CD4-positive, alpha-beta T cell treated with Interleukin-17A for 4 hours (primary cell): Measurements from ENCODE around the gene USP38.
"Not testable (repeated sequence)": the region's sequence is repeated elsewhere in the genome, so short reads cannot be mapped to it uniquely, and the experiment has no call there.

Source experiments
- DNase-seq: peaks from one replicate; pipeline ENCODE4 v3.0.0-alpha.2; 2020; ENCODE audit warnings: mixed read lengths

USP38 gene, protein sequence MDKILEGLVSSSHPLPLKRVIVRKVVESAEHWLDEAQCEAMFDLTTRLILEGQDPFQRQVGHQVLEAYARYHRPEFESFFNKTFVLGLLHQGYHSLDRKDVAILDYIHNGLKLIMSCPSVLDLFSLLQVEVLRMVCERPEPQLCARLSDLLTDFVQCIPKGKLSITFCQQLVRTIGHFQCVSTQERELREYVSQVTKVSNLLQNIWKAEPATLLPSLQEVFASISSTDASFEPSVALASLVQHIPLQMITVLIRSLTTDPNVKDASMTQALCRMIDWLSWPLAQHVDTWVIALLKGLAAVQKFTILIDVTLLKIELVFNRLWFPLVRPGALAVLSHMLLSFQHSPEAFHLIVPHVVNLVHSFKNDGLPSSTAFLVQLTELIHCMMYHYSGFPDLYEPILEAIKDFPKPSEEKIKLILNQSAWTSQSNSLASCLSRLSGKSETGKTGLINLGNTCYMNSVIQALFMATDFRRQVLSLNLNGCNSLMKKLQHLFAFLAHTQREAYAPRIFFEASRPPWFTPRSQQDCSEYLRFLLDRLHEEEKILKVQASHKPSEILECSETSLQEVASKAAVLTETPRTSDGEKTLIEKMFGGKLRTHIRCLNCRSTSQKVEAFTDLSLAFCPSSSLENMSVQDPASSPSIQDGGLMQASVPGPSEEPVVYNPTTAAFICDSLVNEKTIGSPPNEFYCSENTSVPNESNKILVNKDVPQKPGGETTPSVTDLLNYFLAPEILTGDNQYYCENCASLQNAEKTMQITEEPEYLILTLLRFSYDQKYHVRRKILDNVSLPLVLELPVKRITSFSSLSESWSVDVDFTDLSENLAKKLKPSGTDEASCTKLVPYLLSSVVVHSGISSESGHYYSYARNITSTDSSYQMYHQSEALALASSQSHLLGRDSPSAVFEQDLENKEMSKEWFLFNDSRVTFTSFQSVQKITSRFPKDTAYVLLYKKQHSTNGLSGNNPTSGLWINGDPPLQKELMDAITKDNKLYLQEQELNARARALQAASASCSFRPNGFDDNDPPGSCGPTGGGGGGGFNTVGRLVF

GRCh38 chr4:143184503-143185252, at the start of gene USP38:
Gene USP38 (plus strand): TSS chr4:143184917. CDS start chr4:143185451, 534 bp downstream.
- DNase-seq: peak; percentile 89

- DNase-seq: no peak
Measured at GRCh38 chr4:143135358-143135757, 49.4 kb upstream of the USP38 start.

DNA sequence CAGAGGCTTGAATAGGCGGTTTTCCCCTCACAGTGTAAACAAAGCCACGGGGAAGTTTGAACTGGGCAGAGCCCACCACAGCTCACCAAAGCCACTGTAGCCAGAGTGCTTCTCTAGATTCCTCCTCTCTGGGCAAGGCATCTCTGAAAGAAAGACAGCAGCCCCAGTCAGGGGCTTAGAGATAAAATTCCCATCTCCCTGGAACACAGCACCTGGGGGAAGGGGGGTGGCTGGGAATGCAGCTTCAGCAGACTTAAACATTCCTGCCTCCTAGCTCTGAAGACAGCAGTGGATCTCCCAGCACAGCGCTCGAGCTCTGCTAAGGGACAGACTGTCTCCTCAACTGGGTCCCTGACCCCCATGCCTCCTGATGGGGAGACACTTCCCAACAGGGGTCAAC, 44.0 kb upstream of the USP38 start:
- DNase-seq: no peak

GRCh38 chr4:143148521-143148920, 36.2 kb upstream of the USP38 start:
- no peak for DNase-seq

GRCh38 chr4:143156853-143157252, 27.9 kb upstream of the USP38 start:
- no peak for DNase-seq

DNA sequence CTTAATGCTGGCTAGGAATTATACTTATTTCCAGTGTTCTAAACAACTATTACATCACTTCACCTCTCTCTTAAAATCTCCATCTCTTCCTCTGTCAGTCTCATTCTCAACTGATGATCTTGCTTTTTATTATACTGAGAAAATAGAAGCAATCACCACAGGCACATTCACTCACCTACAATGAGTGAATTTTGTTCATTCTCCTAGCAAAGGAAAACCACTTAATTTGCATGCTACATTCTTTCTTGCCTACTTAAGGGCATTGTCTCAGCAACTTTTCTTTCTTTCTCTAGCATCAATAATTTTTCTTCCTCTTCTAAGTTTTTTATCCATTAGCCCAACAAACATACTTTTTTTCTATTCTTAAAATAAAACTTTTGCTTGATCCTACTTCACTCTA, 21.1 kb upstream of the USP38 start:
- no peak for DNase-seq

GRCh38 chr4:143166722-143167121, 18.0 kb upstream of the USP38 start:
- not testable (repeated sequence) for DNase-seq

GRCh38 chr4:143178923-143179322, 5.8 kb upstream of the USP38 start:
- no peak for DNase-seq

- no peak for DNase-seq
Measured at GRCh38 chr4:143183513-143184216, 1.1 kb upstream of the USP38 start.

- no peak for DNase-seq
Measured at GRCh38 chr4:143184217-143184502, 557 bp upstream of the USP38 start.

DNA sequence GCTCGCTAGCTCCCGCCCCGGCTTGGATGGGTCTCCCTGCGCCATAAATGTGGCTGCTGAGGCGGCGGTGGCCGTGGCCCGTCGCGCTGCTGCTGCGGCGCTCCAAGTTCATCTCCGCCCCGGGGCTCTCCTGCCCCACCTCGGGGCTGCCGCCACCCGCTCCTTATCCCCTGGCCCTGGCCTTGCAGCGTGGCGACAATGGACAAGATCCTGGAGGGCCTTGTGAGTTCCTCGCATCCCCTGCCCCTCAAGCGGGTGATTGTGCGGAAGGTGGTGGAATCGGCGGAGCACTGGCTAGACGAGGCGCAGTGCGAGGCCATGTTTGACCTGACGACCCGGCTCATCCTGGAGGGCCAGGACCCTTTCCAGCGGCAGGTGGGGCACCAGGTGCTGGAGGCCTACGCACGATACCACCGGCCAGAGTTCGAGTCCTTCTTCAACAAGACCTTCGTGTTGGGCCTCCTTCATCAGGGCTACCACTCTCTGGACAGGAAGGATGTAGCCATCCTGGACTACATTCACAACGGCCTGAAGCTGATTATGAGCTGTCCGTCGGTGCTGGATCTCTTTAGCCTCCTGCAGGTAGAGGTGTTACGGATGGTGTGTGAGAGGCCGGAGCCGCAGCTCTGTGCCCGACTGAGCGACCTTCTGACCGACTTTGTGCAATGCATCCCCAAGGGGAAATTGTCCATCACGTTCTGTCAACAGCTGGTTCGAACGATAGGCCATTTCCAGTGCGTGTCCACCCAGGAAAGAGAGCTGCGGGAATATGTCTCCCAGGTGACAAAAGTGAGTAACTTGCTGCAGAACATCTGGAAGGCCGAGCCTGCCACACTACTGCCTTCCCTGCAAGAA, 763 bp downstream of the USP38 start:
- DNase-seq: peak; percentile 7

DNA sequence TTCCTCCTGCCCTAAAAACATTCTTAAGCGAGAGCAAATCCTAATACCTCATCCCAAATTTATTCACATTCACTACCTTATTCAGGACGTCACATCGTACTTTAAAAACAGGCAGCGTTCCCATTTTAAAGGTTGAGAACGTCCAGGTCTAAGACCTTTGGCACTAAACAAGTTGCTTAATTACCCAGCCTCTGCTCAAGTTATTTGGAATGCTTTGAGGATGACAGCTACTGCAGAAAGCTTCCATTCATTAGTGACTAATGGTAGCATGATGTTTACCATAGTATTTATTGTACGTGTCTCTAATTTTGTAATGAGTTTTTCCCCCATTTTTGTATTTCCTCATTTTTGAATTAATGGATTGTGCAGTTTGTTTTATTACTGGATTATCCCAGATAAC, 1.5 kb downstream of the USP38 start:
- no peak for DNase-seq

- no peak for DNase-seq
Measured at GRCh38 chr4:143186649-143187048, 1.9 kb downstream of the USP38 start.

GRCh38 chr4:143188136-143189088, 3.7 kb downstream of the USP38 start:
- DNase-seq: no peak

GRCh38 chr4:143189528-143189927, 4.8 kb downstream of the USP38 start:
- no peak for DNase-seq

DNA sequence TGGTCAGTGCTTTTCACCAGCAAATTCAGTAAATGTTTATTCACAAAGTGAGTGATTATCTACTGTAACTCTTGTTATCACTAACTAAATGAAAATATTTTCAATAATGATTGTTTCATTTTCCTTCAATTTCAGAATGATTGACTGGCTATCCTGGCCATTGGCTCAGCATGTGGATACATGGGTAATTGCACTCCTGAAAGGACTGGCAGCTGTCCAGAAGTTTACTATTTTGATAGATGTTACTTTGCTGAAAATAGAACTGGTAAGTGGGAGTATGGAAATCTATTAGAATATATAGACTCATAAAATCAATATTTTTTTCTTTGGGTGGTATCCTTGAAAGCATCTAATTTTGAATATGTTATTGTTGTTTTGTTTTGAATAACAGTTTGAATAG, 10.9 kb downstream of the USP38 start:
- DNase-seq: no peak

GRCh38 chr4:143196323-143196722, 11.6 kb downstream of the USP38 start:
- no peak for DNase-seq

DNA sequence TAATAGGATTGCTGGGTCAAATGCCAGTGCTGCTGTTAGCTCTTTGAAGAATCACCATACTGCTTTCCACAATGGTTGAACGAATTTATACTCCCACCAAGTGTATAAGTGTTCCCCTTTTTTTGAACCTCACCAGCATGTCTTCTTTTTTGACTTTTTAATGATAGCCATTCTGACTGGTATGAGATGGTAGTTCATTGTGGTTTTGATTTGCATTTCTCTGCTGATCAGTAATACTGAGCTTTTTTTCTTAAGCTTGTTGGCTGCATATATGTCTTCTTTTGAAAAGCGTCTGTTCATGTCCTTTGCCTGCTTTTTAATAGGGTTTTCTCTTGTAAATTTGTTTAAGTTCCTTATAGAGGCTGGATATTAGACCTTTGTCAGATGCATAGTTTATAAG, 14.8 kb downstream of the USP38 start:
- no peak for DNase-seq

DNA sequence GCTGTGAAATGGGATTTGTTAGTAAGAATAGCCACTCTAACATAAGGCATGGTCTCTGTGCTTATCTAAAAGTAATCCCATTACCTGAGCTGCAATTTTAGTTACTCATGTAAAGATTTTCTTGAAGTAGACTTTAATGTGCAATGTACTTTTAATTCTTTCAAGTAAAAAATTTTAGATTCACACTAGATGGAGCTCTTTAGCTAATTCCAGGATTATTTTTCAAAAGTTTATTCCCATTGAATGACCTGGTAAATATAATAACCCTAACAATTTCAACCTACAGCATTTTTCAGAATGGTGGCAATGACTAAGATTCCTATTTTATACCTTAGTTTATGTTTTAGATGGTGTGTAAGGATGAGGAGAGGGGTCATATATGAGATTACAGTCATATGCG, 18.1 kb downstream of the USP38 start:
- no peak for DNase-seq

DNA sequence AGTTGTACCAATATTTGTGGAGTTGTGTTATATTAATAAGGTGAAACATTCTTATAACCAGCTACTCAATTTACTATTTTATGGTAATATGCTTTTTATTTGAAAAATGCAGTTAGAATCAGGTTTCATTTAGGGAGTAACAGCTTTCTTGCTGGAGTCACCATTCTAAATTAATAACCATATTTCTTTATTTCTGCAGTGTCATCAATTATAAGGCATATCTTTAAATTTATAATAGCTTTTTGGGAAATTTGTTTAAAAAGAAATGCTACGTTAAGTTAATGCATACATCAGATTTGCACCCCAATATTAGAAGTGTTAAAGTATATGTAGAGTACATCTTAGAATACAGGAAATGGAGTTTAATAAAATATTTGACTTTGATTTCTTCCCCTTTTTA, 18.9 kb downstream of the USP38 start:
- DNase-seq: no peak
